Endothelial cell of umbilical vein (primary cell): ENCODE data around the gene C1orf94. TPM values are rescaled to one million over a fixed set of nuclear protein-coding genes. Genes with fewer than 3 reads are reported as not detected.

Experiments used
- BruUV-seq: library from RNA; stranded (reverse); fragments of 400-500 nt; replicated peaks from 2 replicates; lab custom pipeline; 2021; lab: Mats Ljungman, UMichigan
- CTCF ChIA-PET: fragments of 300-600, 350-600 bp; sonication (Branson Sonifier 250); formaldehyde crosslinking; loops from one replicate; lab custom pipeline; 2021; ENCODE audit warnings: antibody characterized with exemption, inconsistent platforms; lab: Charles Lee
- POLR2A ChIA-PET: fragments of 300-600, 350-600 bp; sonication (Branson Sonifier 250); formaldehyde crosslinking; loops from one replicate; lab custom pipeline; 2021; ENCODE audit warnings: antibody characterized with exemption, inconsistent platforms; lab: Charles Lee
- DNase-seq: peaks from one replicate; pipeline ENCODE4 v3.0.0-alpha.2; 2011; ENCODE audit warnings: low read depth, low spot score
- FAIRE-seq: peaks from 2 replicates; lab custom pipeline; 2011; peaks lifted over from hg19 to GRCh38; lab: Jason Lieb, UNC
- H2AFZ ChIP-seq: 2 replicates; pipeline ENCODE4 v1.6.0; 2012; ENCODE audit warnings: low read depth, low read length, control low read depth, inconsistent platforms
- H3K27ac ChIP-seq: 2 replicates; pipeline ENCODE4 v1.5.1; 2011; ENCODE audit warnings: low read depth, mild to moderate bottlenecking, control low read depth, low read length, moderate library complexity; ENCODE audit not compliant: insufficient read depth
- H3K27me3 ChIP-seq, 2 experiments: 2 replicates each; pipeline versions ENCODE4 v1.6.0 to v1.6.1; 2011; ENCODE audit warnings: low read length in 2 of 2, mixed read lengths in 1 of 2; ENCODE audit not compliant: control insufficient read depth in 2 of 2, insufficient read depth in 2 of 2
- H3K36me3 ChIP-seq, 2 experiments: 2 replicates in 1 of 2; 3 replicates in 1 of 2; pipeline ENCODE4 v1.5.1; 2011; ENCODE audit warnings: low read length in 2 of 2, mild to moderate bottlenecking in 1 of 2, moderate library complexity in 1 of 2; ENCODE audit not compliant: control insufficient read depth in 2 of 2, insufficient read depth in 2 of 2; ENCODE audit errors: extremely low read depth in 1 of 2
- H3K4me1 ChIP-seq: 3 replicates; pipeline ENCODE4 v1.5.1; 2011; ENCODE audit warnings: mild to moderate bottlenecking, low read length; ENCODE audit not compliant: control insufficient read depth, insufficient read depth; ENCODE audit errors: extremely low read depth
- H3K4me2 ChIP-seq: 2 replicates; pipeline ENCODE4 v1.6.1; 2011; ENCODE audit warnings: low read length, control low read depth, mixed read lengths; ENCODE audit not compliant: insufficient read depth
- H3K4me3 ChIP-seq, 3 experiments: fragments of 200-600 bp in 1 of 3; sonication (generic), shearing (Covaris generic) in 1 of 3; replicated peaks in 1 of 3; 2 replicates each; pipeline ENCODE4 v1.5.1; 2011 to 2016; ENCODE audit warnings: control low read depth in 3 of 3, low read length in 3 of 3, mild to moderate bottlenecking in 2 of 3, inconsistent platforms in 1 of 3, low read depth in 1 of 3, moderate library complexity in 1 of 3; ENCODE audit not compliant: insufficient read depth in 1 of 3
- H3K79me2 ChIP-seq: 2 replicates; pipeline ENCODE4 v1.6.0; 2012; ENCODE audit warnings: low read length, inconsistent platforms; ENCODE audit not compliant: control insufficient read depth, insufficient read depth
- H3K9ac ChIP-seq: replicated peaks from 2 replicates; pipeline ENCODE3; 2011; ENCODE audit warnings: low read length, control low read depth; ENCODE audit not compliant: insufficient read depth; ENCODE audit errors: extremely low read depth
- H3K9me1 ChIP-seq: replicated peaks from 3 replicates; pipeline ENCODE4 v1.6.0; 2011; ENCODE audit warnings: mild to moderate bottlenecking, low read length; ENCODE audit not compliant: control insufficient read depth, insufficient read depth; ENCODE audit errors: extremely low read depth
- H3K9me3 ChIP-seq: replicated peaks from 2 replicates; pipeline ENCODE4 v1.5.1; 2012; ENCODE audit warnings: low read length, inconsistent platforms; ENCODE audit not compliant: control insufficient read depth, insufficient read depth
- H4K20me1 ChIP-seq: replicated peaks from 2 replicates; pipeline ENCODE3; 2011; ENCODE audit warnings: mild to moderate bottlenecking, low read length; ENCODE audit not compliant: control insufficient read depth, insufficient read depth; ENCODE audit errors: extremely low read depth
- CTCF ChIP-seq, 2 donors: IDR thresholded peaks; 1 replicate in 1 of 2; 2 replicates in 1 of 2; pipeline ENCODE4 v1.5.1; 2011; ENCODE audit warnings: low read length in 2 of 2, mild to moderate bottlenecking in 2 of 2, moderate library complexity in 2 of 2, control low read depth in 1 of 2, inconsistent platforms in 1 of 2, low read depth in 1 of 2; ENCODE audit not compliant: insufficient read depth in 1 of 2; ENCODE audit errors: extremely low read depth in 1 of 2
- EZH2 ChIP-seq: IDR thresholded peaks from 2 replicates; pipeline ENCODE4 v1.6.1; 2012; ENCODE audit warnings: borderline replicate concordance, low read depth, mild to moderate bottlenecking, moderate library complexity, low read length, inconsistent platforms; ENCODE audit not compliant: severe bottlenecking
- FOS ChIP-seq: IDR thresholded peaks from 2 replicates; pipeline ENCODE4 v1.6.1; 2011; ENCODE audit warnings: mild to moderate bottlenecking, low read length, moderate library complexity, borderline replicate concordance; ENCODE audit not compliant: insufficient read depth
- GATA2 ChIP-seq: IDR thresholded peaks from 2 replicates; pipeline ENCODE4 v1.7.0; 2011; ENCODE audit warnings: low read depth, mild to moderate bottlenecking, moderate library complexity, mixed read lengths, low read length; ENCODE audit not compliant: insufficient read length, insufficient read depth
- JUN ChIP-seq: IDR thresholded peaks from 2 replicates; pipeline ENCODE4 v1.6.1; 2011; ENCODE audit warnings: borderline replicate concordance, low read depth; ENCODE audit not compliant: insufficient read length, insufficient read depth
- MYC ChIP-seq: IDR thresholded peaks from one replicate; pipeline ENCODE4 v1.6.1; 2011; ENCODE audit warnings: mild to moderate bottlenecking, low read depth, low read length
- POLR2A ChIP-seq: IDR thresholded peaks from 2 replicates; pipeline ENCODE4 v1.6.1; 2012; ENCODE audit warnings: low read depth, mild to moderate bottlenecking, control low read depth, low read length
- POLR2AphosphoS5 ChIP-seq: IDR thresholded peaks from 2 replicates; pipeline ENCODE4 v1.6.1; 2012; ENCODE audit warnings: low read depth, mild to moderate bottlenecking, control low read depth, low read length, moderate library complexity; ENCODE audit not compliant: insufficient read depth
- dilution Hi-C: fragments of 300-500 bp; cut with MboI; formaldehyde crosslinking; loops from one replicate; pipeline ENCODE4 v1.15.0; 2019; ENCODE audit warnings: low sequenced_read_pairs; ENCODE audit not compliant: extremely low pct_ligation_motif_present
- intact Hi-C: fragments of 100-400 bp; cut with micrococcal nuclease; formaldehyde crosslinking; loops from one replicate; pipeline ENCODE4 v1.10.0; 2022
- polyA plus RNA-seq, 4 experiments: library from polyadenylated mRNA; depleted of rRNA in 3 of 4; stranded (reverse) in 3 of 4; unstranded in 1 of 4; fragments of >200 nt; gene quantifications; 2 replicates each; pipeline versions ENCODE4 v1.2.1 to v1.2.3, GENCODE V29; 2011 to 2012; ENCODE audit warnings: missing spikeins in 1 of 4
- total RNA-seq: library from RNA; stranded (reverse); gene quantifications from 2 replicates; pipeline ENCODE4 v1.2.3, GENCODE V29; 2021
- TF ChIP-seq, protein P1 (sequence below): IDR thresholded peaks from 2 replicates; pipeline ENCODE4 v1.6.1; 2011; ENCODE audit not compliant: insufficient read depth, insufficient read length

Gene C1orf94
- total and polyA plus RNA-seq, 2 donors (not counting 3 experiments of a cell fraction or from before 2014, with no cell fraction given), result not detected

GRCh38 chr1:34190692-34191091 is 14.0 kb downstream of the C1orf94 start:
- H3K9me1 ChIP-seq, result no peaks in the 10 kb centered on the region
- H3K9me3 ChIP-seq, result no peaks in the 10 kb centered on the region
- H3K9ac ChIP-seq, result no peak overlapping the region
- no peak overlapping the region for H3K27ac ChIP-seq
- BruUV-seq, result no TSS peak
- no peak overlapping the region for H2AFZ ChIP-seq
- no peaks in the 10 kb centered on the region for H3K79me2 ChIP-seq
- H3K4me2 ChIP-seq, result no peak overlapping the region
- TF ChIP-seq JUN, result no peak
- no peak for TF ChIP-seq GATA2
- no peak for TF ChIP-seq MYC
- TF ChIP-seq CTCF (IDR thresholded peaks at IDR 0.05; ENCODE audit: extremely low read depth in 1 of 2, insufficient read depth in 1 of 2, low read depth in 1 of 2, low read length in 2 of 2), result no peak
- no peak for TF ChIP-seq POLR2A
- no peak for TF ChIP-seq POLR2AphosphoS5
- no peak for TF ChIP-seq EZH2
- TF ChIP-seq FOS, result no peak
- TF ChIP-seq, protein P1, sequence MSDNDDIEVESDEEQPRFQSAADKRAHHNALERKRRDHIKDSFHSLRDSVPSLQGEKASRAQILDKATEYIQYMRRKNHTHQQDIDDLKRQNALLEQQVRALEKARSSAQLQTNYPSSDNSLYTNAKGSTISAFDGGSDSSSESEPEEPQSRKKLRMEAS, result no peak
- DNase-seq (no peak), FAIRE-seq (no peak)
- ChIA-PET CTCF (no interaction called here), POLR2A (no interaction called here)
- dilution Hi-C loops (no loop called here), intact Hi-C loops (no loop called here)
- H3K4me3 ChIP-seq, result no peak overlapping the region
- no peaks in the 10 kb centered on the region for H4K20me1 ChIP-seq
- H3K27me3 ChIP-seq, result no peaks in the 10 kb centered on the region
- no peaks in the 10 kb centered on the region for H3K4me1 ChIP-seq
- H3K36me3 ChIP-seq, result no peaks in the 10 kb centered on the region
